HEK293 (cell line): ENCODE data around the gene IQCE.

Experiments used
- CTCF ChIA-PET: fragments of 350-600 bp; formaldehyde crosslinking; extraction: SDS; loops from one replicate; lab custom pipeline; 2021; ENCODE audit warnings: antibody characterized with exemption; lab: Yijun Ruan, JAX
- POLR2A ChIA-PET: fragments of 300-600 bp; formaldehyde crosslinking; extraction: SDS; loops from one replicate; lab custom pipeline; 2020; ENCODE audit warnings: antibody characterized with exemption, inconsistent platforms; lab: Yijun Ruan, JAX
- H3K27ac ChIP-seq: fragments of 200-500 bp; sonication (Bioruptor generic); 2 replicates; pipeline ENCODE4 v1.5.1; 2014; ENCODE audit warnings: low read depth, low read length, control low read depth, inconsistent platforms; ENCODE audit errors: extremely low read depth
- H3K36me3 ChIP-seq, 2 experiments: fragments of 200-500 bp in 1 of 2; sonication (Bioruptor generic) in 1 of 2; 1 replicate in 1 of 2; 2 replicates in 1 of 2; pipeline ENCODE4 v1.5.1; 2014 to 2017; ENCODE audit warnings: inconsistent platforms in 2 of 2, low read length in 2 of 2; ENCODE audit not compliant: control insufficient read depth in 2 of 2, insufficient read depth in 1 of 2
- H3K4me1 ChIP-seq: fragments of 200-500 bp; sonication (Bioruptor generic); 2 replicates; pipeline ENCODE4 v1.5.1; 2014; ENCODE audit warnings: mild to moderate bottlenecking, low read length, inconsistent platforms; ENCODE audit not compliant: control insufficient read depth, insufficient read depth
- H3K4me3 ChIP-seq: 2 replicates; pipeline ENCODE4 v1.5.1; 2011; ENCODE audit warnings: low read depth, mild to moderate bottlenecking, control low read depth, low read length, moderate library complexity
- H3K9me3 ChIP-seq: fragments of 200-500 bp; sonication (Bioruptor generic); 2 replicates; pipeline ENCODE4 v1.5.1; 2014; ENCODE audit warnings: low read depth, low read length, inconsistent platforms; ENCODE audit not compliant: control insufficient read depth, insufficient read depth
- EGR2 ChIP-seq: fragments of 450-650 bp; formaldehyde crosslinking; IDR thresholded peaks from 2 replicates; pipeline ENCODE4 v1.5.1; 2016; ENCODE audit warnings: low read depth, missing biosample characterization, missing genetic modification characterization
- GLIS1 ChIP-seq: fragments of 450-650 bp; formaldehyde crosslinking; IDR thresholded peaks from 2 replicates; pipeline ENCODE4 v1.5.1; 2016; ENCODE audit warnings: missing biosample characterization, missing genetic modification characterization
- GLIS2 ChIP-seq: fragments of 450-650 bp; formaldehyde crosslinking; IDR thresholded peaks from 2 replicates; pipeline ENCODE4 v1.5.1; 2016; ENCODE audit warnings: missing biosample characterization, missing genetic modification characterization
- HOXD13 ChIP-seq: sonication (generic); formaldehyde crosslinking; IDR thresholded peaks from 2 replicates; pipeline ENCODE4 v1.8.0; 2022; ENCODE audit warnings: missing genetic modification reagents, borderline replicate concordance
- KLF9 ChIP-seq: fragments of 450-650 bp; formaldehyde crosslinking; IDR thresholded peaks from 2 replicates; pipeline ENCODE4 v1.5.1; 2016; ENCODE audit warnings: missing biosample characterization, missing genetic modification characterization, low read depth
- SCRT2 ChIP-seq: fragments of 450-650 bp; formaldehyde crosslinking; IDR thresholded peaks from 2 replicates; pipeline ENCODE4 v1.5.1; 2016; ENCODE audit warnings: missing biosample characterization, missing genetic modification characterization
- SP2 ChIP-seq: fragments of 450-650 bp; formaldehyde crosslinking; IDR thresholded peaks from 2 replicates; pipeline ENCODE4 v1.5.1; 2016; ENCODE audit warnings: missing biosample characterization, missing genetic modification characterization
- TRIM28 ChIP-seq: IDR thresholded peaks from 2 replicates; pipeline ENCODE4 v1.6.1; 2011; ENCODE audit warnings: low read length, control low read depth, borderline replicate concordance
- ZBTB48 ChIP-seq: fragments of 450-650 bp; formaldehyde crosslinking; IDR thresholded peaks from 2 replicates; pipeline ENCODE4 v1.5.1; 2016; ENCODE audit warnings: missing biosample characterization, missing genetic modification characterization
- ZFHX2 ChIP-seq: fragments of 450-650 bp; formaldehyde crosslinking; conservative IDR thresholded peaks from 2 replicates; pipeline ENCODE4 v1.5.1; 2016; ENCODE audit warnings: missing biosample characterization, missing genetic modification characterization
- ZIC2 ChIP-seq: fragments of 450-650 bp; formaldehyde crosslinking; IDR thresholded peaks from 2 replicates; pipeline ENCODE4 v1.5.1; 2016; ENCODE audit warnings: missing biosample characterization, missing genetic modification characterization
- ZNF169 ChIP-seq: fragments of 450-650 bp; formaldehyde crosslinking; IDR thresholded peaks from 2 replicates; pipeline ENCODE4 v1.5.1; 2016; ENCODE audit warnings: missing biosample characterization, missing genetic modification characterization
- ZNF324 ChIP-seq: fragments of 450-650 bp; formaldehyde crosslinking; IDR thresholded peaks from 2 replicates; pipeline ENCODE4 v1.5.1; 2016; ENCODE audit warnings: missing biosample characterization, missing genetic modification characterization
- ZNF610 ChIP-seq: fragments of 450-650 bp; formaldehyde crosslinking; IDR thresholded peaks from 2 replicates; pipeline ENCODE4 v1.5.1; 2016; ENCODE audit warnings: missing biosample characterization, missing genetic modification characterization, borderline replicate concordance
- ZNF623 ChIP-seq: fragments of 450-650 bp; formaldehyde crosslinking; IDR thresholded peaks from 2 replicates; pipeline ENCODE4 v1.5.1; 2016; ENCODE audit warnings: missing biosample characterization, missing genetic modification characterization
- ZNF670 ChIP-seq: fragments of 450-650 bp; formaldehyde crosslinking; IDR thresholded peaks from 2 replicates; pipeline ENCODE4 v1.5.1; 2016; ENCODE audit warnings: missing biosample characterization, missing genetic modification characterization, low read depth
- ZNF701 ChIP-seq: fragments of 450-650 bp; formaldehyde crosslinking; IDR thresholded peaks from 2 replicates; pipeline ENCODE4 v1.5.1; 2016; ENCODE audit warnings: missing biosample characterization, missing genetic modification characterization
- TF ChIP-seq, protein P1 (sequence below): fragments of 450-650 bp; formaldehyde crosslinking; IDR thresholded peaks from 2 replicates; pipeline ENCODE4 v1.5.1; 2017; ENCODE audit warnings: missing biosample characterization, missing genetic modification characterization
- TF ChIP-seq, protein P2 (sequence below): fragments of 450-650 bp; formaldehyde crosslinking; IDR thresholded peaks from 2 replicates; pipeline ENCODE4 v1.5.1; 2016; ENCODE audit warnings: missing biosample characterization, missing genetic modification characterization
- TF ChIP-seq, protein P3 (sequence below): fragments of 450-650 bp; formaldehyde crosslinking; IDR thresholded peaks from 2 replicates; pipeline ENCODE4 v1.5.1; 2016; ENCODE audit warnings: missing biosample characterization, missing genetic modification characterization
- TF ChIP-seq, protein P4 (sequence below): fragments of 450-650 bp; IDR thresholded peaks from 2 replicates; pipeline ENCODE4 v1.5.1; 2018; ENCODE audit warnings: missing biosample characterization, mild to moderate bottlenecking, missing genetic modification characterization
- TF ChIP-seq, protein P5 (sequence below): fragments of 450-650 bp; formaldehyde crosslinking; IDR thresholded peaks from 2 replicates; pipeline ENCODE4 v1.5.1; 2016; ENCODE audit warnings: missing biosample characterization, missing genetic modification characterization
- TF ChIP-seq, protein P6 (sequence below): fragments of 450-650 bp; formaldehyde crosslinking; optimal IDR thresholded peaks from 2 replicates; pipeline ENCODE3; 2016; ENCODE audit warnings: missing biosample characterization, mild to moderate bottlenecking, missing genetic modification characterization

IQCE gene

DNA sequence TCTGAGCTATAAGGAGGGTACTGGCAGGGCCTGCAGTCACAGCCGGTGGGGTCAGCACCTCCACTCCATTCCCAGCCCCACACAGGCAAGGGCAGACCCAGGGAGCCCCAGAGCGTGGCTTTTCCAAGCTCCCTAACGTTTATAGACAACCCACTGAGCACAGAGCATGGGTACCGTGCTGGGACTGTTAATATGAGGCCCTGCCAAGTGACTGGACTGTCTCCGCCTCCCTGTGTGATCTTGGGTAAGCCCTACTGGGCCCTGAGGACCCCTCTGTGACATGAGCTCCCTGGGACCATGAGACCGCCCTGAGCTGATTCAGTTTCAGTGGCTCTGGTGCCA lies 85.4 kb downstream of the IQCE start:
- ChIA-PET CTCF (no interaction called here), POLR2A (interaction anchor here (0.6 kb wide), 2 partner anchors 48 to 1270 kb away, joined by 4 to 9 read pairs; no protein-coding TSS in a partner anchor)
- no peaks in the 10 kb centered on the region for H3K9me3 ChIP-seq
- no peaks in the 10 kb centered on the region for H3K4me1 ChIP-seq
- no peak for TF ChIP-seq ZNF701 (tag by site-specific recombination)
- TF ChIP-seq ZIC2: peak; percentile 88
- no peak overlapping the region for H3K4me3 ChIP-seq
- peaks cover 0 to 18% of the 10 kb centered on the region in 2 experiments; a peak in 1 of 3 replicates for H3K36me3 ChIP-seq
- H3K27ac ChIP-seq: no peak overlapping the region

DNA sequence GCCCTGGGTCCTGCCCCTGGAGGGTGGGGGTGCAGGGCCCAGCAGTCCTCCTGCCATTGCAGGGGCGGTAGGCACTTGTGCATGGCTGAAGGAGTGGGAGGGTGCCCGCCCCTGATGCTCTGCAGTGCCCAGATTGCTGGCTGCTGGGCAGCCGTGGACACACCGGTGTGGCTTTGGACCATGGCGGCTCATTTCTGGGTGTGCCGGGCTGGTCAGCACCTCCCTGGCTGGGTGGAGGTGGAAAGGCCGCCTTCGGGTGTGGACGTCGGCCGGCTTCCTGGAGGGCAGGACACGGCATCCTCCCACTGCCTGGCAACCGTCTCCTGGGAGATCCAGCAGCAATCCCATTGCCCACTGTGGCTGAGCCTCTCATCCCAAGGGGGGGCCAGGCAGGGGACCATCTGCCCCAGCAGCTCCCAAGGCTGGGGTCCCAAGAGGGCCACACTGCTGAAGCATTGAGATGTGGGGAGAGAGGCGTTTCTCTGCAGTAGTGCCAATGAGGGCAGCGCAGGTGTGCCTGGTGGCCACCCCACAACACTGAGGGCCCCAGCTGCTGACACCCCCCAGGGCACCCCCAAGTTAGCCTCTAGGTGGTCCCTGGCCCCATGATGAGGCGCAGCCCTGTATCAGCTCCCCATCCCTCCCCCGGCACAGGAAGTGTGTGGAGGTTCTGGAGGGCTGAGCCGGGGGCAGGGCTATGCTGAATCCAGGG lies 85.9 kb downstream of the IQCE start:
- H3K27ac ChIP-seq: no peak overlapping the region
- POLR2A ChIA-PET: interaction anchor here (0.6 kb wide), 1 partner anchor 49 kb away, joined by 9 read pairs; no protein-coding TSS in a partner anchor
- H3K4me3 ChIP-seq: no peak overlapping the region
- TF ChIP-seq, protein P1, sequence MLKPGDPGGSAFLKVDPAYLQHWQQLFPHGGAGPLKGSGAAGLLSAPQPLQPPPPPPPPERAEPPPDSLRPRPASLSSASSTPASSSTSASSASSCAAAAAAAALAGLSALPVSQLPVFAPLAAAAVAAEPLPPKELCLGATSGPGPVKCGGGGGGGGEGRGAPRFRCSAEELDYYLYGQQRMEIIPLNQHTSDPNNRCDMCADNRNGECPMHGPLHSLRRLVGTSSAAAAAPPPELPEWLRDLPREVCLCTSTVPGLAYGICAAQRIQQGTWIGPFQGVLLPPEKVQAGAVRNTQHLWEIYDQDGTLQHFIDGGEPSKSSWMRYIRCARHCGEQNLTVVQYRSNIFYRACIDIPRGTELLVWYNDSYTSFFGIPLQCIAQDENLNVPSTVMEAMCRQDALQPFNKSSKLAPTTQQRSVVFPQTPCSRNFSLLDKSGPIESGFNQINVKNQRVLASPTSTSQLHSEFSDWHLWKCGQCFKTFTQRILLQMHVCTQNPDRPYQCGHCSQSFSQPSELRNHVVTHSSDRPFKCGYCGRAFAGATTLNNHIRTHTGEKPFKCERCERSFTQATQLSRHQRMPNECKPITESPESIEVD (tag by site-specific recombination): no peak
- peak; percentile 65 for TF ChIP-seq ZFHX2
- TF ChIP-seq ZNF610 (tag by site-specific recombination): no peak
- no peak for TF ChIP-seq SCRT2 (tag by site-specific recombination)
- TF ChIP-seq, protein P2, sequence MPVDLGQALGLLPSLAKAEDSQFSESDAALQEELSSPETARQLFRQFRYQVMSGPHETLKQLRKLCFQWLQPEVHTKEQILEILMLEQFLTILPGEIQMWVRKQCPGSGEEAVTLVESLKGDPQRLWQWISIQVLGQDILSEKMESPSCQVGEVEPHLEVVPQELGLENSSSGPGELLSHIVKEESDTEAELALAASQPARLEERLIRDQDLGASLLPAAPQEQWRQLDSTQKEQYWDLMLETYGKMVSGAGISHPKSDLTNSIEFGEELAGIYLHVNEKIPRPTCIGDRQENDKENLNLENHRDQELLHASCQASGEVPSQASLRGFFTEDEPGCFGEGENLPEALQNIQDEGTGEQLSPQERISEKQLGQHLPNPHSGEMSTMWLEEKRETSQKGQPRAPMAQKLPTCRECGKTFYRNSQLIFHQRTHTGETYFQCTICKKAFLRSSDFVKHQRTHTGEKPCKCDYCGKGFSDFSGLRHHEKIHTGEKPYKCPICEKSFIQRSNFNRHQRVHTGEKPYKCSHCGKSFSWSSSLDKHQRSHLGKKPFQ (tag by site-specific recombination): no peak
- TF ChIP-seq ZNF623 (tag by site-specific recombination): no peak
- no peak for TF ChIP-seq KLF9 (tag by site-specific recombination)
- TF ChIP-seq ZNF324 (tag by site-specific recombination): no peak
- TF ChIP-seq, protein P3, sequence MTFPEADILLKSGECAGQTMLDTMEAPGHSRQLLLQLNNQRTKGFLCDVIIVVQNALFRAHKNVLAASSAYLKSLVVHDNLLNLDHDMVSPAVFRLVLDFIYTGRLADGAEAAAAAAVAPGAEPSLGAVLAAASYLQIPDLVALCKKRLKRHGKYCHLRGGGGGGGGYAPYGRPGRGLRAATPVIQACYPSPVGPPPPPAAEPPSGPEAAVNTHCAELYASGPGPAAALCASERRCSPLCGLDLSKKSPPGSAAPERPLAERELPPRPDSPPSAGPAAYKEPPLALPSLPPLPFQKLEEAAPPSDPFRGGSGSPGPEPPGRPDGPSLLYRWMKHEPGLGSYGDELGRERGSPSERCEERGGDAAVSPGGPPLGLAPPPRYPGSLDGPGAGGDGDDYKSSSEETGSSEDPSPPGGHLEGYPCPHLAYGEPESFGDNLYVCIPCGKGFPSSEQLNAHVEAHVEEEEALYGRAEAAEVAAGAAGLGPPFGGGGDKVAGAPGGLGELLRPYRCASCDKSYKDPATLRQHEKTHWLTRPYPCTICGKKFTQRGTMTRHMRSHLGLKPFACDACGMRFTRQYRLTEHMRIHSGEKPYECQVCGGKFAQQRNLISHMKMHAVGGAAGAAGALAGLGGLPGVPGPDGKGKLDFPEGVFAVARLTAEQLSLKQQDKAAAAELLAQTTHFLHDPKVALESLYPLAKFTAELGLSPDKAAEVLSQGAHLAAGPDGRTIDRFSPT: no peak
- TF ChIP-seq ZBTB48 (tag by site-specific recombination): no peak
- TF ChIP-seq, protein P4, sequence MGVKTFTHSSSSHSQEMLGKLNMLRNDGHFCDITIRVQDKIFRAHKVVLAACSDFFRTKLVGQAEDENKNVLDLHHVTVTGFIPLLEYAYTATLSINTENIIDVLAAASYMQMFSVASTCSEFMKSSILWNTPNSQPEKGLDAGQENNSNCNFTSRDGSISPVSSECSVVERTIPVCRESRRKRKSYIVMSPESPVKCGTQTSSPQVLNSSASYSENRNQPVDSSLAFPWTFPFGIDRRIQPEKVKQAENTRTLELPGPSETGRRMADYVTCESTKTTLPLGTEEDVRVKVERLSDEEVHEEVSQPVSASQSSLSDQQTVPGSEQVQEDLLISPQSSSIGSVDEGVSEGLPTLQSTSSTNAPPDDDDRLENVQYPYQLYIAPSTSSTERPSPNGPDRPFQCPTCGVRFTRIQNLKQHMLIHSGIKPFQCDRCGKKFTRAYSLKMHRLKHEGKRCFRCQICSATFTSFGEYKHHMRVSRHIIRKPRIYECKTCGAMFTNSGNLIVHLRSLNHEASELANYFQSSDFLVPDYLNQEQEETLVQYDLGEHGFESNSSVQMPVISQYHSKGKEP: no peak
- no peak for TF ChIP-seq ZNF169 (tag by site-specific recombination)
- TF ChIP-seq, protein P5, sequence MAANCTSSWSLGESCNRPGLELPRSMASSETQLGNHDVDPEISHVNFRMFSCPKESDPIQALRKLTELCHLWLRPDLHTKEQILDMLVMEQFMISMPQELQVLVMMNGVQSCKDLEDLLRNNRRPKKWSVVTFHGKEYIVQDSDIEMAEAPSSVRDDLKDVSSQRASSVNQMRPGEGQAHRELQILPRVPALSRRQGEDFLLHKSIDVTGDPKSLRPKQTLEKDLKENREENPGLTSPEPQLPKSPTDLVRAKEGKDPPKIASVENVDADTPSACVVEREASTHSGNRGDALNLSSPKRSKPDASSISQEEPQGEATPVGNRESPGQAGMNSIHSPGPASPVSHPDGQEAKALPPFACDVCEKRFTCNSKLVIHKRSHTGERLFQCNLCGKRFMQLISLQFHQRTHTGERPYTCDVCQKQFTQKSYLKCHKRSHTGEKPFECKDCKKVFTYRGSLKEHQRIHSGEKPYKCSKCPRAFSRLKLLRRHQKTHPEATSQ (tag by site-specific recombination): no peak
- no peak for TF ChIP-seq ZNF670 (tag by site-specific recombination)
- TF ChIP-seq, protein P6, sequence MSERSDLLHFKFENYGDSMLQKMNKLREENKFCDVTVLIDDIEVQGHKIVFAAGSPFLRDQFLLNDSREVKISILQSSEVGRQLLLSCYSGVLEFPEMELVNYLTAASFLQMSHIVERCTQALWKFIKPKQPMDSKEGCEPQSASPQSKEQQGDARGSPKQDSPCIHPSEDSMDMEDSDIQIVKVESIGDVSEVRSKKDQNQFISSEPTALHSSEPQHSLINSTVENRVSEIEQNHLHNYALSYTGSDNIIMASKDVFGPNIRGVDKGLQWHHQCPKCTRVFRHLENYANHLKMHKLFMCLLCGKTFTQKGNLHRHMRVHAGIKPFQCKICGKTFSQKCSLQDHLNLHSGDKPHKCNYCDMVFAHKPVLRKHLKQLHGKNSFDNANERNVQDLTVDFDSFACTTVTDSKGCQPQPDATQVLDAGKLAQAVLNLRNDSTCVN (tag by site-specific recombination): no peak
- no peak for TF ChIP-seq TRIM28
- TF ChIP-seq SP2: no peak
- peak; percentile 39 for TF ChIP-seq EGR2 (tag by site-specific recombination)
- no peak for TF ChIP-seq HOXD13 (CRISPR knock-in tag)
- TF ChIP-seq GLIS1 (tag by site-specific recombination): peak; percentile 66
- peak; percentile 42; the same call in 1 of the 2 replicates for TF ChIP-seq GLIS2 (tag by site-specific recombination)
- H3K36me3 ChIP-seq: peaks cover 0 to 20% of the 10 kb centered on the region in 2 experiments; a peak in 1 of 3 replicates
- no peaks in the 10 kb centered on the region for H3K9me3 ChIP-seq
- no peaks in the 10 kb centered on the region for H3K4me1 ChIP-seq
- CTCF ChIA-PET: interaction anchor here (0.6 to 0.7 kb wide), 4 partner anchors 86 to 1045 kb away, joined by 3 to 4 read pairs (median 3); no protein-coding TSS in a partner anchor
